Hypothalamus (tissue), 51 donors: ENCODE results near the gene ALCAM.

ENCODE experiments used
- DNase-seq, 51 donors: peaks; one replicate each; lab custom pipeline; 2025; lab: John Stamatoyannopoulos, UW

Gene ALCAM

DNA sequence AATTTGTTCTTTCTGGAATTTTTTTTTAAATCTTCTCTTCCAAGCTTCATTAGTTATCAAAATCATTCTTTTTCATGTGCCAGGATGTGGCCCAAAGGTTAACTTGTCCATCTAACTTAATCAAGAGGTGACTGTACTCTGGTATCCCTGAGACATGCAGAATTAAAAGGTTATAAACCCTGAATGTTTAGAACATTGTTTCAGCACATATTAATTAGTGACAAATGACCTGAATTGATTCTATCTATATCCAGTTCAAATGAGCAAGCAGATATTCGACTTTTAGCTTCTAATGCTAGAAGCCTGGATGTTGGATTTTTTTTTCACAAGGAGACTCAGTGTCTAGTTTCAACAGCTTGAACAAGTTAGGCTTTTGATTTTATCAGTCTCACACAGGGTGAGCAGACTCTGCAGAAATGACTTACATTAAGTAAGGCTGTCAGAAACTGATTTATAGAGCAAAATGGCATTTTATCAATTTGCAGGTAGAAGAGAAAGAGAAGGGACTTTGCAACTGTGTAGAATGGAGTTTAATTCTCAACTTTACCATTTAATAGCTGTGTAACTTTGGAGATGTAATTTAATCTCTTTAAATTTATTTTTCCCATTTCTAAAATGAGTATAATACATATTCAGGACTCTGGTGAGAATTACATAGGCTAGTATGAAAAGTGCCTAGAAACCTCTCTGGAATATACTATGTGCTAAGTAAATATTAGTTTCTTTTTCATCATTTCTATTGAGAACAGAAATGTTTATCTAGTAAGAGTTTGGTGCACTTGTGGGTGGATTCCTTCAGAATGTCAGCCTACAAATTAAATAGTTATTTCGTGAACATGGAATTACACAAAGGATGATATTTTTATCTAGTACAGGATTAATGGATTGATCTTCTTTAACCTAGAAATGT is 100.0 kb downstream of the ALCAM start:
- peak in 1 of 51 donors; percentile 65 for DNase-seq

DNA sequence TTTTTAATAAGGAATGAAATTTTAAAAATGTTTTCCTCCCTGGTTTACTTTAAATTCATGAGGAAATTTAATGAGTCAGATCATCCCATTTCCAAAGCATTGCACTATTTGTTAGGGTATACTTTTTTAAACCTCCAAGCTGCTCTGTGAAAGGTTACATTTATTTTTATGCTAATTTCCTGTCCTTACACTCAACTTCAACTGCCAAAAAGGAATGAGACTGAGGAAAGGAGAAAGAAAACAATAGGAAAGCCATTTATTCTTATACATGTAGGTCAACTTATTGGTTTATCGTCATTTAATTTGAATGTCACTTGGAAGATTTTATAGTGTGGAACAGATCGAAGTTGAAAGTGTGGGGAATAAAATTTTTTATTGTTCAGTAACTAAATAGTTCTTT is 104.1 kb downstream of the ALCAM start:
- no peak for DNase-seq

DNA sequence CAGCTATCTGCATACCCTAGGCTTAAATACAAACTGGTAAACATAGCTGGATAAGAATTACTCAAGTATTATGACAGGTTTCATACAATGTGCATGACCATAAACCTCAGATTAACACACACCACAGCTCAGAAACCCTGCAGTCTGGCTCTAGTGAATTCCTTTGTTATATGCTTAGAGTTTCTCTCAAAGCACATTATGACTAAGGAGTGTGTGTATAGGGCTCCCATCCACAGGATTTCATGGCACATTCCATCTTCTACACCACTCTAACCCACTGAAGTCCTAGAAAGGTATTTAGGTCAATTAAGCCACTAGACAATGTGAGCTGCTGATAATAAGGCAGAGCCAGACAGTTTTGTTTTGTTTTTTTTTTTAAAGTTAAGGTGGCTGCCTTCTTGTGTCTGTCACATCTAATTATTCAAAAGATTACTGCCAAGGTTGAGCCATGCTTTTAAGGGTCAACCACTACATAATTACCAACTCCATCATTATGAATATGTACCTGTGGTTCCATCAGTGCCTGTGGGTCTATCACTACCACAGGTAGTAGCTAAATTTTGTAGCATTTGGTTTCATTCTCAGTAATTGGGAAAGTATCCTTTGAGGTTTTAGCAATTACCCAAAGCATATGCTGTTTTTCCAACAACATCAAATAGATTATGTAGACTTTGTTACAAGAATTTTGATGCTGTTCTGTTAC is 107.0 kb downstream of the ALCAM start:
- peak in 1 of 51 donors; percentile 28 for DNase-seq

DNA sequence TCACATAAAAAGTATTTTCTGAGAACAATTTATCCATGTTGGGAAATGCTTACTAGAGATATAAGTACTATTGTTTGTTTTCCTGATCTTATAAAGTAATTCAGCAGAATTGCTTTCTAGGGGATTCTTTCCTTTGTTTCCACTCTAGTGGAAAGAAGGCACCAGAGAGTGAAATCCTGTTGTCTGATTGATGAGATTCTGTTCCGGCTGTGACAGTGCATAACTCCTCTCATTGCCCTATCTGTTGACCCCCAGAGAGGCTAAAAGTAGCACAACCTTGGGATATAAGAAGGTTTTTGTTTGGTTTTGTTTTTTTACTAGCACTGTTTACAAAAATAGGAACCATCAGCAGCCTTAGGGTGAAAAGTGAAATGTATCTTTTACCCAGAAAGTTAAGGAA is 114.1 kb downstream of the ALCAM start:
- no peak for DNase-seq

DNA sequence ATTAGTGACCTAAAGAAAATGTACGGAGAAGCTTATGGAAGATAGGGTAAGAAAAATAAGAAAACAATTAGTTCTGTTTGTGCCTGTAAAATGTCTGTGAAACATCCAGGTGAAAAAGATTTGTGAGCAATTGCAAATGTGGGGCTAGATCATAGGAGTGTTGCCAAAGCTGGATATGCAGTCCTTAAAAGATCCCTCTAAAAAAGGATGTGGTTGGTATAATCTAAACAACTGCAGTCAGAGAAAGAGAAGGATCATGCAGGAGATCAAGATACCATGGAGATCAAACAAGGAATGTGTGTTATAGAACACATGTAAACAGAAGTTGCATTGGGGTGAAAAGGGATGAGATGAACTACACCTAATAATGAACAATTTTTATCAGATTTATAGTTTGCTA is 116.8 kb downstream of the ALCAM start:
- no peak for DNase-seq

DNA sequence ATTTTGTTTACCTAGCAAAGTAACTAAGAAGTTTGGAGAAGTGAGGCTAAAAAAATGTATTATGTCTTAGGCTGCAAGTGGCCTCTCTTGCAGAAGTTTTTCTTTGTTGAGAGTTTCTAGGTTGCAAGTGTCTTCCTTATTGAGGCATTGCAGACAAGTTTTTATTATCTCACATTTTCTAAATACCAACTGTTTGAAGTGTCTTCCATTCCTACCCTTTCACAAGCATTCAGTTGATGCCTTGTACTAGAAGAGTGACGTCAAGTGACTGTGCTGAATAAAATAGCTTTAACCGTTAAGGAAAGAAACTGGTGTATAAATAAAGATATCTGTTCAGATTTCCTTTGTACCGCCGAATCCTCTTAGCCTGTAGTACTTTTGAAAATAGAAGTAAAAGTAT is 123.3 kb downstream of the ALCAM start:
- DNase-seq: no peak

DNA sequence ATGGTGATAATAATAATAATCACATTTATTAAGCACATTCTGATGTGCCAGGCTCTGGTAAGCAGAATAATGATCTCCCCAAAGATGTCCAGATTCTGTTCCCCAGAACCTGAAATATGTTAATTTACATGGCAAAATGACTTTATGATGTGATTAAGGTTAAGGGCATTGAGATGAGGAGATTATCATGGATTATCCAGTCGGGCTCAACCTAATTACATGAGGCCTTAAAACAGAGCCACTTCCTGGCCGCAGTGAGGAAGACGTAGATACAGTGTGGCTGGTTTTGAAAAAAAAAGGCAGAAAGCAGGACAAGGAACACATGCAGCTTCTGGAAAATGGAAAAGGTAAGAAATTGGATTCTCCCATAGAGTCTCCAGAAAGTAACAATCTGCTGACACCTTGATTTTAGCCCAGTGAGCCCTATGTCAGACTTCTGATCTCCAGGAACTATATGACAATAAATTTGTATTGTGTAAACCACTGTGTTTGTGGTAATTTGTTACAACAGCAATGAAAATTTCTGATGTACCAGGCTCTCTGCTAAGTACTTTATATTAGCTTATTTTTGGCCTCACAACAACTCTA is 126.7 kb downstream of the ALCAM start:
- no peak for DNase-seq

DNA sequence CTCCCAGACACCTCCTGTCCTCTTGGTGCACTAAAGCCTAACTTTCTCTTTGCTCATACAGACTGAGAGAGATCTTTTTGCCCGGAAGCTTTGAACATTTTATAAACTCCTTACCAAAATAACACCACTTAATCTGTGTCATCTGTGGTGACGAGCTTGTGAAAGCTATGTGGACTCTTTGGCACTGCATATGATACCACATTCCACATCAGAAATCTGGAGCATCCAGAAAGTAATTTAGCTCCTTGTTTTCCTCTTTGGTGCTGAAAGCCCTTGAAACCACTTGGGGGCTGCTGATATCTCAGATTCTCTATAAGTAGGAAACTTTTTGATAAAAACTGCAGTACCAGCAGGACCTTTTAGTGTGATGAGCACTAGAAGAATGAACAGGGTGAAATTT is 128.3 kb downstream of the ALCAM start:
- DNase-seq: no peak

DNA sequence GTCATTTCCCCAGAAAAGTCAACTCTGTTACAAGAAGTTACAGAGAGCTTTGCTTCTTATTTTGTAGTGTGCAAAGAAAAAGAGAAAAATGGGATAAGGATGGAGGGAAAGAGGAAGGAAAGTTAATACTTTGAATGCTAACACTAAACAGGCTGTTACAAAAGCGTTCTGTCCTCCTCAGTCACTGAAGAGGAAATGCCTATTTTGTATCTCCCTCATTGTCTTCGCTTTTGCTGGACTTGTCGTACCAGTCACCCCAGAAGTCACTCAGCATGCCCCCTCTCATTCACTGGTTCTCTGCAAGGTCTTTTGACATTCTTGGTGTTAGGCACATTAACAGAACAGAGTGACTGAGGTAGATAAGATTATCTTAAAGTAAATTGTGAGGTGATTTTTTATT is 129.6 kb downstream of the ALCAM start:
- peak in 1 of 51 donors; percentile 6 for DNase-seq

DNA sequence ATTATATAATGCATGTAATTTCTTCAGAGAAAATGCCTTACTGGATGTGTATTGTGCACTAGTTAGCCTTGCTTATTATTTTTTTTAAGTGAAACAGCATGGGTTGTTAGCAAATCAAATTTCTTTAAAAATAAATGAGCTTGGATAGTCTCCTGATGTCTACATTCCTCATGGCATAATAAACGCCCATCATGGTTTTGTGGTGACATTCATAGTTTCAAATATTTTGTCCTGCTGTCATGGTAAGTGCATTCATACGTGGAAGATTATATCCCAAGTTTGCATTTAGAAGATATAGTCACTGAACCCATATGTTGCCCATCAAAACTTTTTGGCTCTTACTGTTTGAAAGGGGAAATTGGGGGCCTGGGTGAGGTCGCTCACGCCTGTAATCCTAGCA is 130.7 kb downstream of the ALCAM start:
- DNase-seq: no peak

DNA sequence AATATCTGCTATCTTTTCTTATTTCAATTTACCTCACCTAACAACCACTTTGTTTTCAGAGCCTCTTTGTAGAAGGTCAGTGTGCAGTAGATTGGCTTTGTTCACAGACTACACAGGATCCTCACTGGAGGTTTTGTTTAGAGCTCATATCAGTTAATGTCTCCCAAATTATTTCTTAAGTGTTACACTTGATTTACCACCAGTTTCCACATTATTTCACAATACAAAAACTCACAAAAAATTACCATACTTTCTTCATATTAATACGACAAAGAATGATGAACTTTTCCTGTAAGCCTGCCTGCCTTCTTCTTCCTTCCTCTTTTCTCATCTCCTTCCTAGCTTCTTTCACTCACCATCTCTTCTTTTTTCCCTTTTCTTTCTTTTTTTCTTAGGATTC is 133.3 kb downstream of the ALCAM start:
- DNase-seq: no peak

DNA sequence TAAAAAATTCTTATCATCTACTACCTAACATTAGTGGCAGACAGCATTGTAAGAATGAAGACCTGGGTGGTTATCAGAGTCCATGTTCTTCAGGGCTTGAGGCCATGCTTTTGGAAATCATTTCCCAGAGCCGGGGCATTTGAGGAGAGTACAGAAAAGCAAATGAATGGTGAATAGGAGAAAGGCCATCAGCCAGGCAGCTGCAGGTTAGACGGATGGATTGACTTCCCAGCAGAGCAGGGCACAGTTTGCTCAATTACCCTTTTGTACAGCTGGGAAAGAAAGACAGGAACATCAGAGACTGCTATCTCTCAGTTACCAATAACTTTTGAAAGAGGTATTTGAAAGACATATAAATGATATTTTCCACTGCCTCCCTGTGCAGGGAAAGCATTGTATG is 135.6 kb downstream of the ALCAM start:
- DNase-seq: peak in 4 of 51 donors; percentile 7 to 28 (median 14)

DNA sequence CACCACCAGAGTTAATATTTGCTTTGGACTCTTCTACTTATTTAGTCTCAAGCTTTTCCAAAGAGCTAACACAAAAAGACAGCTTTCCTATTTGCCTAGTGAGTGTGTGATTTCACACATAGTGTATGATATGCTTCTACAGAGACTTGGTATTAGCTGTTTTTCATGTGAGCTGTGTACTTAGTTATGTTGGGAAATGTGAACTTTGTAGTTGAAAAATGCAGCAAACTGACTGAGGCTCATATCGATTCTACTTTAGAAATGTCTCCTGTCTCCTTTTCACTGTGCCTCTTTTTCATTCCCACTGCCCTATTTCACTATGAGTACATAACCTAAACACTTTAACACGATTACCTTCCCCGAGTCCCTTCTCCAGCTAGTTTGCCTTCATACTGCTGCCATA is 136.5 kb downstream of the ALCAM start:
- peak in 1 of 51 donors; percentile 19 for DNase-seq

DNA sequence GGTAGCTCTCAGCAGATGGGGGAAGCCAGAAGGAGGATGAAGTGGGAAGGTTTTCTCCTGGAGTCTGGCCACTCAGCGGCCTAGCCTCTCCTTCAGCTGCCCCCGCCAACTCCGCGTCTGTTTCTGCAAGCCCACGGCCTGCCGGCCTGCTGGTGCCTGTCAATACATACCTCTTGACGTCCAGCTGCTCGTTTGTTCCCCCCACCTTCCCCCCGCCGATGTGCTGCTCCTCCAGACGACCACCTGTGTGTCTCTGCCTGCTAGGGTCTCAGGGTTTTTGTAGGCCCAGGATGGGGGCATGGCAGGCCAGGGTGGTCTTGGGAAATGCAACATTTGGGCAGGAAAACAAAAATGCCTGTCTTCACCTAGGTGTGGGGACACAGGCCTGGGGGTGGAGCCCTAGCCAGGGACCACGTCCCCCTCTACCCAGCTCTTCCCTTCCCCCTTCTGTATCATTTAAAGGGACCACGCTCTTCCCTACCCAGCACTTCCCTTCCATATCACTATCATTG is 137.8 kb downstream of the ALCAM start:
- peak in 1 of 51 donors; percentile 3 for DNase-seq

DNA sequence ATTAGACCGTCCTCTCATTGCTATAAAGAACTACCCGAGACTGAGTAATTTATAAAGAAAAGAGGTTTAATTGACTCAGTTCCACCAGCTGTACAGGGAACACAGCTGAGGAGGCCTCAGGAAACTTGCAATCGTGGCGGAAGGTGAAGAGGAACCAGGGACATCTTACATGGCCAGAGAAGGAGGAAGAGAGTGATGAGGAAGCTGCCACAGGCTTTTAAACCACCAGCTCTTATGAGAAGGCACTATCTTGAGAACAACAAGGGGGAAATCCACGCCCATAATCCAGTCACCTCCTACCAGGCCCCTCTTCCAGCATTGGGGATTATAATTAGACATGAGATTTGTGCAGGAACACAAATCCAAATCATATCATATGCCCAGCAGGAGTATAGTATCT is 138.5 kb downstream of the ALCAM start:
- no peak for DNase-seq

DNA sequence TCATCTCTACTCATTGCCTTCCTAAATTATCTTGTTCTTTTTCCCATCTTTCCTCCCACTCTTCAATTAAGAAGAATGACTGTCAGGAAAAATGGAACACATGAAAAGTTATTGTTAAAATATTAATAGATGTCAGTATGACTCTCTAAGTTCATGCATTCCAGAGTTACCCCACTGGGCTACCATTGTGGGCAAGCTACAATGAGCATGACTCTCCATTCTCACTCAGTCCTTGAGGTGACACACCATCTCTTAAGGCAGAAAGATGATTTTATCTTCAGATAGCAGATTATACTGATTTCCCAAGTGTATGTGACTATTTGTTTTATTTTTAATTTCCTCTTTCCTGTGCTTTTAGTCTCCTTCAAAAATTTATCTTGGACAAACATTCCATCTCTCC is 144.3 kb downstream of the ALCAM start:
- DNase-seq: no peak

DNA sequence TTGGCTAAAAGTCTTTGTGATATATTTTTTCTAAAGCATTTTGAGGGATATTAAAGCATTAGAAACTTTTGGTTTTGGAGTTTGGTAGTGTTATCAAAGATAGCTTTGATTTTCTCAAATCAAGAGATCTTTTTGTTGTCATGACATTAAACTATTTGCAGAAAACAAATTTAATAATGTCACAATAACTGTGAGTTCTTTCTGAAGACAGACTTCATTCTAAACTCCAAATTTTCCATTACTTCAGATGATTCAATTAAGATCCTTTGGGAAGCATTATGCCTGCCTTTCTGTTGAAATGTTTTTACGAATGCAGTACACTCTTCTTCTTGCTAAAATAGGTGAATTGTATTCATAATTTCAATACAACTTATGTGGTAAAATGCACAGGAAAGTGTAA is 145.4 kb downstream of the ALCAM start:
- DNase-seq: no peak

DNA sequence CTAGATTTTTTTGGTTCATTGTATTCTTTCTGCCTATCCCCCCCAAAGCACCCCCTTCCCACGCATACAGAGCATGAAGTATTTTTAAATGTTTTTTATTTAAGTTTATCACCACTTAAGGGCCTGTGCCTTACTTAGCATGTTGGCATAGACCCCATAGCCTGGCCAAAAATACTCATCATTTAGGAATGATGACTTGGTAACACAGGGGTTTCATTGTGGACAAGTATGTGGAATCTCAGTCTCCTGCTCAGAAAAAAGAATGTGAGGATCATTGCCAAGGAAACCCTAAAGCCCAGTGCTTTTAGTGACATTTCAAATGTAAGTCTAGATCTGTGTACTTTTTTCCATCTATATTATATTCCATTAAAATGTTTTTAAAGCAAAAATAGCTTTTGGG is 146.3 kb downstream of the ALCAM start:
- DNase-seq: no peak

DNA sequence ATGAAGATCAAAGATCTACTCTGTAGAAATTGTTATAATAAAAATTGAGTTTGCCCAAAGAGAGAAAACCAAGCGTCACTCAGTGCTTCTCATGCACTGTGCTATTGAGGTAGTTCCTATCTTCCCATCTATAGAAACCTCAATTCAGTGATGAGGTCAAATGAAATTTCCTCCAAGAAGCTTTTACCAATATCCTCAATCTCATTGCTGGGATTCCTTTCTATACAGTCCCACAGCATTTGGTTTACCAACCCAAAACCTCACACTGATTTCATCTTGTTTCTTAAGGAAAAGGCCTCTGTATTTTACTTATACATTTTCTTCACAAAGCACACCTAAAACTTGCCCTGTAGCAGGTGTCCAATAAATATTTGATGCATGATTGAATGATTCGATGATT is 147.2 kb downstream of the ALCAM start:
- DNase-seq: no peak

DNA sequence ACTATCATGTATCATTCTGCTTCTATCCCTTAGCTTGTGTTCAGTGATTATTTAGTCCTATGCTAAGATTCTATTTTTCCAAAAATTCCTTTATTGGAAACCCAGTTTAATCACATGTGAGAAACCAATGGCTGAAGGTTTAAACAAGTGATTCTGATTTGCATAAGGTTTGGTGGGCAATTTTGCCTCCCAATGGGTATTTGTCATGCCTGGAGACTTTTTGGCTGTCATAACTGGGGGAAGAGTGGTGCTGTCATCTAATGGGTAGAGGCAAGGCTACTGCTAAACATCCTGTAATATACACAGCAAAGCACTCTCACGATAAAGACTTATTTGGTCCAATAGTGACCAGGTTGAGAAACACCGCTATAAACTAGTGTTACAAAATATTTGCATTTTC is 148.7 kb downstream of the ALCAM start:
- DNase-seq: no peak

DNA sequence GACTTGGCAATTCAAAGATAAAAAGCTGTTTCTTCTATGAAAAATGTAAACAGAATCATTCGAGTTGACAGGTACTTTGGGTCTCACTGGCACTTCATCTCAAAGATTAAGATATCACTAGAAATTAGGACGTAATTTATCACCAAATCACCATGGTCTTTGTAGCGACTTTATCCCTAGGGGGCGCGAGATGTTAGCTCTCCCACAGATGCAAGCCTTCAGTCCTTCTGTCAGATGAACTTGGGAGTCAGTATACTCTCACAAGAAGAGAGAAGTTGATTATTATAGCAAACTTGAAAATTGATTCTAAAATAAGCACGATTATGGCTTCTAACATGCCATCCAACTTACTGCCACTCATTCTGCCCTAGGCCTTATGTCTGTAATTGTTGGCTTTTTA is 150.3 kb downstream of the ALCAM start:
- peak in 6 of 51 donors; percentile 3 to 40 (median 17) for DNase-seq
